GM19099 (cell line): ENCODE results near the gene CHST8.

Source experiments
- POLR2A ChIP-seq: IDR thresholded peaks from 3 replicates; pipeline ENCODE4 v1.6.1; 2011; ENCODE audit warnings: low read depth; ENCODE audit not compliant: insufficient read length; ENCODE audit errors: extremely low read depth

Gene CHST8, protein sequence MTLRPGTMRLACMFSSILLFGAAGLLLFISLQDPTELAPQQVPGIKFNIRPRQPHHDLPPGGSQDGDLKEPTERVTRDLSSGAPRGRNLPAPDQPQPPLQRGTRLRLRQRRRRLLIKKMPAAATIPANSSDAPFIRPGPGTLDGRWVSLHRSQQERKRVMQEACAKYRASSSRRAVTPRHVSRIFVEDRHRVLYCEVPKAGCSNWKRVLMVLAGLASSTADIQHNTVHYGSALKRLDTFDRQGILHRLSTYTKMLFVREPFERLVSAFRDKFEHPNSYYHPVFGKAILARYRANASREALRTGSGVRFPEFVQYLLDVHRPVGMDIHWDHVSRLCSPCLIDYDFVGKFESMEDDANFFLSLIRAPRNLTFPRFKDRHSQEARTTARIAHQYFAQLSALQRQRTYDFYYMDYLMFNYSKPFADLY

GRCh38 chr19:33621811-33622504 is at the start of gene CHST8:
Gene CHST8, plus strand, starts transcription at chr19:33621953. Its CDS starts 67,309 bp downstream, at chr19:33689262.
- TF ChIP-seq POLR2A, result no peak

DNA sequence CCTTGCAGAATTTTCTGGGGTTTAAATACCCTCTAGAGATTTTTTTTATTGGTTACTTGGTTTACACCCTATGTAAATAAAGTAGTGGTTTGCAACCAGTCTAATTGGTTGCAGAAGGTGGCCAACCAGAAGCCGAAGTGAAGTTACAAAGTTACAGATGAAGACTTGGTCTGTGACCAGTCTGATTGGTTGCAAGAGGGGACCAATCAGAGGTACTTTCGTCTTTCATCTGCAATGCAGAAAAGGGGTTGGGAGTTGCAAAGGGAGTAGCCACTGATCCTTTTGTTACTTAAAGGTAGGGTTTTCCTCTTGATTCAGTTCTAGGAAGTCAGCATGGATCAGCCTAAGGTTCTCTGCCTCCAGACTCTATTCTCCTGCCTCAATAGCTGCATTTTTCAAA is 48.8 kb upstream of the CHST8 start:
- TF ChIP-seq POLR2A, result no peak

DNA sequence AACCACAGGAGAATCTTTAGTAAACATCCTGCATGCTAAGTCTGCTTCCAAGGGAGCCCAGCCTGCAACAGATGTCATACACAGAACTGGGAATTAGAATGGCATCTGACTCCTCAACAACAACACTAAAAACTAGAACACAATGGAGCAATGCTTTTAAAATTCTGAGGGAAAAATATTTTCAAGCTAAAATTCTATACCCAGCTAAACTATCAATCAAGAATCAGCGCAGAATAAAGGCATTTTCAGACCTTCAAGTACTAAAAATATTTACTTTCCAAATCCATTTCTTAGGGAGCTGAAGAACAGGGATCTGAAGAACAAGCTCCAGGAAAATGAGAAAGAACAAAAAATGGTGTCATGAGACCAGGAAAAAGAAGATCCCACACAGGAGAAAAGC is 46.9 kb upstream of the CHST8 start:
- TF ChIP-seq POLR2A, result no peak

- TF ChIP-seq POLR2A, result no peak
Observed at GRCh38 chr19:33578697-33579096, 43.1 kb upstream of the CHST8 start.

DNA sequence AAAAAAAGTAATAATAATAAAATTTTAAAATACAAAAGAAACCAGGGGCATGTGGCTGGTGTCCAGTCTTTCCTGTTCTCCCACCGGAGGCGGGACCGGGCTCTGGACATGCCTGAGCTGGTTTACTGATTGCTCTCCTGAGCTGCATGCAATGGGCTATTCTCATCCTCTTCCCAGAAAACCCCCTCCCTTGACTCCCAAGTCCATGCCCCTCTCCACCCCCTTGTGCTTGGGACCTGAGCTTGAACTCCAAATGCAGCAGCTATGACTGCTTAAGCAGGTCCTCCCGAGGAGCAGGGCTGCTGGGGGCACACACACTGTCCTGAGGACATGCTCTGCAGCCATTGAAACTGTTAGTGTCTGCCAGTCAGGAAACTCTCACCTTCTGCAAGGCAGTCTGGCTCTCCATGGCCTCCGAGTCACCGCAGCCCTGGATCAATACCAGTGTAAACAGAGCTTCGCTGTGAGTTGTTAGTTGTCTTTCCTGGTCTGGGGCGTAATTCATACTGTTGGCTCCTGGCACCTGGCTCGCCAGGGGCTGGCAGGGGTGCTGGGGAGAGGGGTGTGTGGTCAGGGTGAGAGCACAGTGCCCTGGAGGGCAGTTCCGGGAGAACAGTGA is 41.6 kb upstream of the CHST8 start:
- no peak for TF ChIP-seq POLR2A

GRCh38 chr19:33580645-33581037 is 41.1 kb upstream of the CHST8 start:
- TF ChIP-seq POLR2A, result no peak

- no peak for TF ChIP-seq POLR2A
Observed at GRCh38 chr19:33582914-33583313, 38.8 kb upstream of the CHST8 start.

- no peak for TF ChIP-seq POLR2A
Observed at GRCh38 chr19:33587150-33587549, 34.6 kb upstream of the CHST8 start.

DNA sequence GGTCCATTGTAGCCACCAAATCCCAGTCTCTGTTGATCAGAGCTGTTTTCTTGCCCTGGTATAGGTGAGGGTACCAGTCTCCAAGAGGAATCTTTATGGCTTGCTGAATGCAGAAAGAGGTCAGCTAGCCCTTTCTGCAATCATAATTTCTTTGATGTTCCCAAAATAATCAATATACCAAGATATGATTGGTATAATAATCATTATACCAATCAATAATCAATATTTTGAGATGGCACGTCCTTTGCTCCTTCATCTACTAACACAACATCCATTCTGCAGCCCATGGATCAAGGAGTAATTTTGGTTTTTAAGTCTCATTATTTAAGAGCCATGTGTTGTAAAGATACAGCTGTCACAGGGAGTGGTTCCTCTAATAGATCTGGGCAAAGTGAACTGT is 31.5 kb upstream of the CHST8 start:
- TF ChIP-seq POLR2A, result no peak

DNA sequence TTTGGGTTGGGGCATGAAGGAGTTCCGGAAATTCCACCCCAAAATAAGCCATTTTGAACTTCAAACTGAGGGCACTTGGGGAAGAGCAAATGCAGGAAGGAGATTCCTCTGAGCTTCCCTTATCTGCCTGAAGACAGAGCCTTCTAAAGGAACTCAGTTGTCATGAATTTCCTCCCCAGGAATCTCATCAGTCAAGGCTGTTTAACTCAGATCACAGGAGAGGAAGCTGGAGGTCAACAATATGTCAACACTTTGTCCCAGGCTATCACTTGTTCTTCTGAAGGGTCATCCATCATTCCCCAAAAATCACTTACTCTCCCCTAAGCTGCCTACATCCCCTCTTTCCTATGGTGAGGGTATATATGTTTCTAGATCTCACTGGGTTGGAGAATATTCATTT is 26.0 kb upstream of the CHST8 start:
- TF ChIP-seq POLR2A, result no peak

GRCh38 chr19:33601583-33601982 is 20.2 kb upstream of the CHST8 start:
- TF ChIP-seq POLR2A, result no peak

DNA sequence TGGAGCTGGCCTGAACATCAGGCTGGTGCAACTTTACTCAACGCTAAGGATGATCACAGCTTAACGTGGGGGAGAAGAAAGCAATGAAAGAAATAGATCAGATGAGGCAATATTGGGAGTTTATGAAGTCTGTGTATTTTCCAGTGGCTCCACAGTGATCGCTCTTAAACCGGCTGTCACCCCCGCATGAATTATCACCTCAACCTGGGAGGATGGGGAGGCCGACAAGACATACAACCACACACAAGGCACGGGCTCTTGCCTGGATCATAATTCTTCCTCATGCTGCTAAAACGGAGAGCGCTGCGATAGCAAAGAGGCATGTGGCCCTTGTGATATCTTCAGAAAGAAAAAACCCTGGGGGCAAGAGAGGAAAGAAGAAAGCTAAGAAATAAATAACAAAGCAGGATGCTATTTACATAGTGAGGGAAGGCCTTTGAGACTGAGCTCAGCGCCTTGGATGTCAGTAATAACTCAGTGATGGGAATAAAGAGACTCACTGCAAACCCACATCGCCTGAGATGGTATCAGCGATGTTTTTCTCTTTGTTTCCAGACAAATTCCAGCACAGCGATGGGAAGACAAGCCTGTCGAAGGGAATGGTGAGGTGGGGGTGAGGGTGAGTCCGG is 19.1 kb upstream of the CHST8 start:
- TF ChIP-seq POLR2A, result no peak

DNA sequence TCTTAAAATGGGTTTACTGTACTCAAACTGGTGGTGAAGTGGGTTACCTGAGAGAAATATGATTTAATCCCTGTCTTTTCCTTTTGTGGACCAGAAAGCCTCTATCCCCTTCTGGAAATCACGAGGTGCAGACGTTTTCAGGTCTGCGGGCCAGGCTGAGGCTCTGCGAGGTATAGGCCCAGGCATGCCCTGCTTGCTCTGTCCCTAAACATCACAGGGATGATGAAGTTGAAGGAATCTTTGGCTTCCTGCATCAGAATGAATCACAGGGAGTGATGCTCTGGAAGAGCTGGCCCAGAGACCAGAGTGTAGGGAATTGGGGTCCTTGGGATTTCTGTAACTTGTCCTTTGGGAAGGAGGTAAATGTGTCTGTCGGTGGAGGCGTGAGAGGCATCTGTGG is 18.4 kb upstream of the CHST8 start:
- TF ChIP-seq POLR2A, result no peak

DNA sequence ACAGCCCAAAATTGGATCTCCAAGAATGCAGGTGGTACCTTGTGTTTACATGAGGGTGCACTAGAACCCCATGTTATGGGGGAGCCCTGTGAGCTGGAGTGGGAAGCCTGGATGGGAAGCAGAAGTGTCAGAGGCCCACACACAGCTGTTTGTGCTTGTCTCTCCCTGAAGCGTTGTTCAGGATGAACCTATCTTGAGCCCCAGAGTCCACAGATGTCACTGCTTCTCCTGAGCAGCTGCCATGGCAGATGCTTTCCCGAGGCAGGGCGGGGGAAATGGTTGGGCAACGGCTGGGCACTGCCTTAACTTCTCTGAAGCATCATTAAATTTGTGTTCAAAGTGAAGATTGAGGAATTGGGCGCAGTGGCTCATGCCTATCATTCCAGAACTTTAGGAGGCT is 17.1 kb upstream of the CHST8 start:
- no peak for TF ChIP-seq POLR2A

DNA sequence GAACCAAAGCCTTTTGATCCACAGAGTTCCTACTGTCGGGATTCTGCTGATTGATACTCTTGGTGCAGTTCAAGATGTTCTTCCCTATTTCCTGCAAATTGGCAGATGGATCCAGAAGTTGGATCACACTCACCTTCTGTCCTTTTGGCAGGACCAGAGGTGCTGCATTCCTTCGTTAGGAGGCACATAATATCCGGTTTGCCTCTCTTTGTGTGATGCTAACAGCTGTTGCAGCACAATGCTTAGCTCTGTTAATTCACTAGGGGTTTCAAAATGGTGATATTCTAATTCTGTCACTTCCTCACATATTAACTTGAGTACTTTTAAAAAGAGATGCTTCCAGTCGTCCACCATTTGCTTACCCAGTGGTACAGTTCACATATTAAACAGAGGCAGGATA is 15.2 kb upstream of the CHST8 start:
- TF ChIP-seq POLR2A, result no peak
